HepG2 (cell line): Measurements from ENCODE around the gene LRRC73. TPM values are rescaled to one million over a fixed set of nuclear protein-coding genes. Genes with fewer than 3 reads are reported as not detected.

Source experiments
- AGO1 ChIP-seq: fragments of 200-400 bp; formaldehyde crosslinking; IDR thresholded peaks from 2 replicates; pipeline ENCODE4 v1.6.1; 2017; ENCODE audit warnings: mild to moderate bottlenecking, low read depth, low read length, moderate library complexity; ENCODE audit not compliant: poor library complexity, severe bottlenecking
- AHR ChIP-seq: IDR thresholded peaks from 2 replicates; pipeline ENCODE4 v1.6.1; 2018; ENCODE audit warnings: missing genetic modification reagents, missing compliant biosample characterization
- ARID4A ChIP-seq: sonication (generic); formaldehyde crosslinking; IDR thresholded peaks from 2 replicates; pipeline ENCODE4 v1.5.0; 2020; ENCODE audit warnings: mild to moderate bottlenecking, missing genetic modification reagents, borderline replicate concordance
- ARNT2 ChIP-seq: sonication (generic); formaldehyde crosslinking; IDR thresholded peaks from 2 replicates; pipeline ENCODE4 v1.8.0; 2022; ENCODE audit warnings: mild to moderate bottlenecking, low read depth, missing genetic modification reagents, moderate library complexity
- ATRX ChIP-seq: sonication (generic); formaldehyde crosslinking; IDR thresholded peaks from 2 replicates; pipeline ENCODE4 v1.4.0; 2020; ENCODE audit warnings: missing genetic modification reagents, borderline replicate concordance
- DNMT3B ChIP-seq: conservative IDR thresholded peaks from 2 replicates; pipeline ENCODE4 v1.6.1; 2016; ENCODE audit warnings: missing biosample characterization, control low read depth
- FOXA3 ChIP-seq: IDR thresholded peaks from 2 replicates; pipeline ENCODE4 v1.6.1; 2016; ENCODE audit warnings: missing genetic modification reagents, missing compliant biosample characterization
- KDM3A ChIP-seq: IDR thresholded peaks from 2 replicates; pipeline ENCODE4 v1.6.1; 2018; ENCODE audit warnings: low read depth, missing compliant biosample characterization
- NAIF1 ChIP-seq: sonication (generic); formaldehyde crosslinking; IDR thresholded peaks from 2 replicates; pipeline ENCODE4 v1.5.0; 2020; ENCODE audit warnings: mild to moderate bottlenecking, missing genetic modification reagents, borderline replicate concordance
- RFX5 ChIP-seq: IDR thresholded peaks from 2 replicates; pipeline ENCODE4 v1.6.1; 2011; ENCODE audit warnings: low read depth, low read length, improper control_type of control experiment
- SKI ChIP-seq: fragments of 450-650 bp; IDR thresholded peaks from one replicate; pipeline ENCODE4 v1.6.1; 2018; ENCODE audit warnings: mild to moderate bottlenecking; ENCODE audit not compliant: partially characterized antibody
- ZC3H13 ChIP-seq: sonication (generic); formaldehyde crosslinking; IDR thresholded peaks from 2 replicates; pipeline ENCODE4 v1.8.1; 2023; ENCODE audit warnings: mild to moderate bottlenecking, missing genetic modification reagents, moderate library complexity
- ZMYM3 ChIP-seq: sonication (generic); formaldehyde crosslinking; IDR thresholded peaks from 2 replicates; pipeline ENCODE4 v1.5.1; 2020; ENCODE audit warnings: mild to moderate bottlenecking, missing genetic modification reagents
- ZNF468 ChIP-seq: sonication (generic); formaldehyde crosslinking; IDR thresholded peaks from 2 replicates; pipeline ENCODE4 v1.8.0; 2022; ENCODE audit warnings: mild to moderate bottlenecking, moderate library complexity, missing genetic modification reagents
- ZNF501 ChIP-seq: sonication (generic); formaldehyde crosslinking; IDR thresholded peaks from 2 replicates; pipeline ENCODE4 v1.5.1; 2020; ENCODE audit warnings: mild to moderate bottlenecking, moderate library complexity, missing genetic modification reagents
- ZNF572 ChIP-seq: sonication (generic); formaldehyde crosslinking; IDR thresholded peaks from 2 replicates; pipeline ENCODE4 v1.5.1; 2020; ENCODE audit warnings: mild to moderate bottlenecking, missing genetic modification reagents
- ZNF782 ChIP-seq: sonication (generic); formaldehyde crosslinking; IDR thresholded peaks from 2 replicates; pipeline ENCODE4 v1.4.0; 2020; ENCODE audit warnings: missing genetic modification reagents, mild to moderate bottlenecking, borderline replicate concordance
- ZNF83 ChIP-seq: sonication (generic); formaldehyde crosslinking; IDR thresholded peaks from 2 replicates; pipeline ENCODE4 v1.4.0; 2020; ENCODE audit warnings: missing genetic modification reagents, mild to moderate bottlenecking, borderline replicate concordance
- ZSCAN31 ChIP-seq: sonication (generic); formaldehyde crosslinking; IDR thresholded peaks from 2 replicates; pipeline ENCODE4 v1.5.0; 2020; ENCODE audit warnings: low read depth, mild to moderate bottlenecking, missing genetic modification reagents
- polyA plus RNA-seq, 8 experiments: library from polyadenylated mRNA; depleted of rRNA in 3 of 8; stranded (reverse) in 7 of 8; unstranded in 1 of 8; fragments of >200 nt; fragmentation: Illumina TruSeq in 4 of 8; extraction: Trizol in 4 of 8; gene quantifications; 2 replicates each; pipeline versions ENCODE4 v1.2.1 to v1.2.3, GENCODE V29; 2011 to 2016; ENCODE audit warnings: low read depth in 4 of 8, missing spikeins in 1 of 8, mixed read lengths in 1 of 8; ENCODE audit not compliant: insufficient read depth in 1 of 8
- total RNA-seq, 5 experiments: library from RNA; depleted of rRNA; stranded (reverse); fragments of >200 nt; fragmentation: Illumina TruSeq; extraction: Trizol; gene quantifications; 2 replicates each; pipeline ENCODE4 v1.2.3, GENCODE V29; 2016; ENCODE audit warnings: low read depth in 1 of 5
- TF ChIP-seq, protein P1 (sequence below): sonication (generic); formaldehyde crosslinking; IDR thresholded peaks from 2 replicates; pipeline ENCODE4 v1.4.0; 2020; ENCODE audit warnings: missing genetic modification reagents
- TF ChIP-seq, protein P2 (sequence below): sonication (generic); formaldehyde crosslinking; IDR thresholded peaks from 2 replicates; pipeline ENCODE4 v1.5.1; 2020; ENCODE audit warnings: mild to moderate bottlenecking, missing genetic modification reagents

The LRRC73 gene
- total and polyA plus RNA-seq, 2 of the 13 experiments (the other 11 are each of a cell fraction or from before 2014, with no cell fraction given) = 0.11 to 0.12 TPM

GRCh38 chr6:43509984-43510826, at the start of gene LRRC73 (continued):
- TF ChIP-seq ZC3H13 (peak; percentile 92), AGO1 (peak; percentile 95), SKI (peak; percentile 54), ARNT2 (CRISPR knock-in tag) (no peak), ZNF501 (CRISPR knock-in tag) (peak; percentile 16; the same call in 1 of the 2 replicates), ARID4A (CRISPR knock-in tag) (peak; percentile 96), ZNF782 (CRISPR knock-in tag) (peak; percentile 57; the same call in 1 of the 2 replicates), KDM3A (0 out of 2 replicates have a peak, but pooled peaks have one; percentile 31), ZSCAN31 (CRISPR knock-in tag) (peak; percentile 47; the same call in 1 of the 2 replicates), AHR (CRISPR knock-in tag) (no peak), ZNF572 (CRISPR knock-in tag) (0 out of 2 replicates have a peak, but pooled peaks have one; percentile 24), FOXA3 (peak; percentile 34; the same call in 1 of the 2 replicates), ZNF468 (no peak), ZNF83 (peak; percentile 58; the same call in 1 of the 2 replicates), ATRX (CRISPR knock-in tag) (no peak), ZMYM3 (CRISPR knock-in tag) (no peak), NAIF1 (CRISPR knock-in tag) (no peak), DNMT3B (CRISPR knock-in tag) (no peak), RFX5 (peak; percentile 98)
- TF ChIP-seq, protein P1, sequence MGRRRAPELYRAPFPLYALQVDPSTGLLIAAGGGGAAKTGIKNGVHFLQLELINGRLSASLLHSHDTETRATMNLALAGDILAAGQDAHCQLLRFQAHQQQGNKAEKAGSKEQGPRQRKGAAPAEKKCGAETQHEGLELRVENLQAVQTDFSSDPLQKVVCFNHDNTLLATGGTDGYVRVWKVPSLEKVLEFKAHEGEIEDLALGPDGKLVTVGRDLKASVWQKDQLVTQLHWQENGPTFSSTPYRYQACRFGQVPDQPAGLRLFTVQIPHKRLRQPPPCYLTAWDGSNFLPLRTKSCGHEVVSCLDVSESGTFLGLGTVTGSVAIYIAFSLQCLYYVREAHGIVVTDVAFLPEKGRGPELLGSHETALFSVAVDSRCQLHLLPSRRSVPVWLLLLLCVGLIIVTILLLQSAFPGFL (CRISPR knock-in tag) = no peak
- TF ChIP-seq, protein P2, sequence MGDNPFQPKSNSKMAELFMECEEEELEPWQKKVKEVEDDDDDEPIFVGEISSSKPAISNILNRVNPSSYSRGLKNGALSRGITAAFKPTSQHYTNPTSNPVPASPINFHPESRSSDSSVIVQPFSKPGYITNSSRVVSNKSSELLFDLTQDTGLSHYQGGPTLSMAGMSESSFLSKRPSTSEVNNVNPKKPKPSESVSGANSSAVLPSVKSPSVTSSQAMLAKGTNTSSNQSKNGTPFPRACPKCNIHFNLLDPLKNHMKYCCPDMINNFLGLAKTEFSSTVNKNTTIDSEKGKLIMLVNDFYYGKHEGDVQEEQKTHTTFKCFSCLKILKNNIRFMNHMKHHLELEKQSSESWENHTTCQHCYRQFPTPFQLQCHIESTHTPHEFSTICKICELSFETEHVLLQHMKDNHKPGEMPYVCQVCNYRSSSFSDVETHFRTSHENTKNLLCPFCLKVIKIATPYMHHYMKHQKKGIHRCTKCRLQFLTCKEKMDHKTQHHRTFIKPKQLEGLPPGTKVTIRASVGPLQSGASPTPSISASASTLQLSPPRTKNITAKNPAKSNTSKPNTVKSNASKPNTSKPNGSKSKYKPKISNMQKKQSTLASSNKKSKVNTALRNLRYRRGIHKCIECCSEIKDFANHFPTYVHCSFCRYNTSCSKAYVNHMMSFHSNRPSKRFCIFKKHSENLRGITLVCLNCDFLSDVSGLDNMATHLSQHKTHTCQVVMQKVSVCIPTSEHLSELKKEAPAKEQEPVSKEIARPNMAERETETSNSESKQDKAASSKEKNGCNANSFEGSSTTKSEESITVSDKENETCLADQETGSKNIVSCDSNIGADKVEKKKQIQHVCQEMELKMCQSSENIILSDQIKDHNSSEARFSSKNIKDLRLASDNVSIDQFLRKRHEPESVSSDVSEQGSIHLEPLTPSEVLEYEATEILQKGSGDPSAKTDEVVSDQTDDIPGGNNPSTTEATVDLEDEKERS = no peak
